Testis (tissue), 3 donors: Measurements from ENCODE around the gene SIM1. TPM values are rescaled to one million over a fixed set of nuclear protein-coding genes. Genes with fewer than 3 reads are reported as not detected.

Experiments used
- DNase-seq: peaks from one replicate; pipeline ENCODE4 v3.0.0-alpha.2; 2019
- H3K27ac ChIP-seq, 2 donors: fragments of 200-600 bp; sonication (generic); one replicate each; pipeline ENCODE4 v1.5.1; 2019
- H3K27me3 ChIP-seq: fragments of 200-600 bp; sonication (generic); one replicate; pipeline ENCODE4 v1.5.1; 2019
- H3K36me3 ChIP-seq: fragments of 200-600 bp; sonication (generic); one replicate; pipeline ENCODE4 v1.5.1; 2017; ENCODE audit warnings: low read depth; ENCODE audit errors: missing control alignments
- H3K4me1 ChIP-seq: fragments of 200-600 bp; sonication (generic); one replicate; pipeline ENCODE4 v1.5.1; 2019
- H3K4me3 ChIP-seq, 2 donors: fragments of 200-600 bp; sonication (generic); one replicate each; pipeline ENCODE4 v1.5.1; 2017 to 2019
- H3K9me3 ChIP-seq: fragments of 200-600 bp; sonication (generic); one replicate; pipeline ENCODE4 v1.5.1; 2017
- CTCF ChIP-seq, 3 experiments: fragments of 450-650 bp in 2 of 3; fragments of 200-600 bp in 1 of 3; sonication (generic) in 1 of 3; IDR thresholded peaks; one replicate each; pipeline ENCODE4 v1.5.1; 2016 to 2019; ENCODE audit warnings: antibody characterized with exemption in 3 of 3, mild to moderate bottlenecking in 2 of 3, moderate library complexity in 1 of 3
- POLR2A ChIP-seq: fragments of 450-650 bp; IDR thresholded peaks from one replicate; pipeline ENCODE4 v1.6.1; 2017; ENCODE audit warnings: antibody characterized with exemption, mild to moderate bottlenecking, moderate library complexity
- WGBS, 2 donors: methylation state at CpG; one replicate each; pipeline ENCODE4 v1.1.5; 2018; 5-methylcytosine and 5-hydroxymethylcytosine counted together
- intact Hi-C: fragments of 100-400 bp; cut with DNase I; formaldehyde crosslinking; loops from one replicate; pipeline ENCODE4 v1.15.1; 2023; ENCODE audit warnings: low total_unique reads
- polyA plus RNA-seq: library from polyadenylated mRNA; stranded (reverse); fragments of 350-450 nt; fragmentation: Illumina TruSeq; extraction: RNeasy Lipid Tissue Mini Kit (QIAGEN cat#74804); gene quantifications from one replicate; pipeline ENCODE4 v1.2.3, GENCODE V29; 2014; ENCODE audit warnings: low read depth, low replicate concordance; ENCODE audit not compliant: insufficient read depth
- total RNA-seq, 2 donors: library from RNA; depleted of rRNA; stranded (reverse); fragments of >200 nt; gene quantifications; one replicate each; pipeline ENCODE4 v1.2.3, GENCODE V29; 2016

Gene SIM1
- total and polyA plus RNA-seq, 3 donors from 2014 or later: 0.43 to 1.5 (median 0.88) TPM

GRCh38 chr6:100456141-100456907 is 8.4 kb downstream of the SIM1 start:
- no peaks in the 10 kb centered on the region for H3K36me3 ChIP-seq
- H3K4me3 ChIP-seq: no peak overlapping the region
- H3K4me1 ChIP-seq: no peaks in the 10 kb centered on the region
- no peak for DNase-seq
- no peaks in the 10 kb centered on the region for H3K9me3 ChIP-seq
- no peak overlapping the region for H3K27ac ChIP-seq
- 7% methylated on average over 24 of the region's 24 CpGs for WGBS, 2 donors
- intact Hi-C loops: no loop called here
- no peak for TF ChIP-seq POLR2A
- peaks cover 6% of the 10 kb centered on the region for H3K27me3 ChIP-seq

- Histone ChIP-seq H3K4me1 (no peaks in the 10 kb centered on the region), H3K27me3 (peaks cover 6% of the 10 kb centered on the region), H3K27ac (no peak overlapping the region), H3K4me3 (no peak overlapping the region), H3K36me3 (no peaks in the 10 kb centered on the region), H3K9me3 (no peaks in the 10 kb centered on the region)
- 6 to 9% methylated on average over 29 to 54 of the region's 54 CpGs for WGBS, 2 donors
- intact Hi-C loops: no loop called here
- TF ChIP-seq CTCF (IDR thresholded peaks at IDR 0.05) (no peak), POLR2A (no peak)
- DNase-seq: no peak
Observed at GRCh38 chr6:100455230-100456124, 9.2 kb downstream of the SIM1 start.

- 8 to 10% methylated on average over 14 of the region's 14 CpGs for WGBS, 2 donors
- no peak for DNase-seq
Observed at GRCh38 chr6:100454551-100455229, 10.0 kb downstream of the SIM1 start.

GRCh38 chr6:100453701-100454521 is 10.8 kb downstream of the SIM1 start:
- Histone ChIP-seq H3K27ac (no peak overlapping the region), H3K4me1 (no peaks in the 10 kb centered on the region), H3K36me3 (no peaks in the 10 kb centered on the region), H3K9me3 (no peaks in the 10 kb centered on the region), H3K4me3 (no peak overlapping the region), H3K27me3 (peaks cover 3% of the 10 kb centered on the region)
- intact Hi-C loops: no loop called here
- 4 to 7% methylated on average over 32 to 36 of the region's 36 CpGs for WGBS, 2 donors
- DNase-seq: no peak
- TF ChIP-seq POLR2A (no peak), CTCF (IDR thresholded peaks at IDR 0.05) (no peak)

More at GRCh38 chr6:100454551-100455229, 10.0 kb downstream of the SIM1 start:
- no peak for TF ChIP-seq CTCF (IDR thresholded peaks at IDR 0.05)
- no peak for TF ChIP-seq POLR2A
- Histone ChIP-seq H3K27ac (no peak overlapping the region), H3K27me3 (peaks cover 6% of the 10 kb centered on the region), H3K4me1 (no peaks in the 10 kb centered on the region), H3K36me3 (no peaks in the 10 kb centered on the region), H3K4me3 (no peak overlapping the region), H3K9me3 (no peaks in the 10 kb centered on the region)
- intact Hi-C loops: no loop called here
